Caco-2 (cell line): Measurements from ENCODE around the gene CXCL13. TPM values are rescaled to one million over a fixed set of nuclear protein-coding genes. Genes with fewer than 3 reads are reported as not detected.
"Not testable (repeated sequence)": the region's sequence is repeated elsewhere in the genome, so short reads cannot be mapped to it uniquely, and the experiment has no call there.

Source experiments
- BruUV-seq: library from RNA; stranded (reverse); fragments of 400-500 nt; replicated peaks from 2 replicates; lab custom pipeline; 2021; lab: Mats Ljungman, UMichigan
- CTCF ChIA-PET: fragments of 300-600 bp; sonication (Branson Sonifier 250); formaldehyde crosslinking; loops from one replicate; lab custom pipeline; 2022; ENCODE audit warnings: antibody characterized with exemption; lab: Charles Lee
- POLR2A ChIA-PET: fragments of 300-600 bp; sonication (Branson Sonifier 250); formaldehyde crosslinking; loops from one replicate; lab custom pipeline; 2022; ENCODE audit warnings: antibody characterized with exemption; lab: Charles Lee
- DNase-seq, 2 experiments: peaks; one replicate each; pipeline versions ENCODE4 v3.0.0 to v3.0.0-alpha.2; 2020 to 2022
- H3K27me3 ChIP-seq: replicated peaks from 2 replicates; pipeline ENCODE4 v1.6.0; 2011; ENCODE audit warnings: low read length; ENCODE audit not compliant: control insufficient read depth, insufficient read depth
- H3K36me3 ChIP-seq: 2 replicates; pipeline ENCODE4 v1.5.1; 2011; ENCODE audit warnings: low read length; ENCODE audit not compliant: control insufficient read depth, insufficient read depth
- H3K4me1 ChIP-seq: fragments of 250-450 bp; sonication (Bioruptor Pico); 2 replicates; pipeline ENCODE4 v1.5.1; 2020; ENCODE audit warnings: mild to moderate bottlenecking
- H3K4me3 ChIP-seq: 2 replicates; pipeline ENCODE4 v1.5.1; 2011; ENCODE audit warnings: low read depth, mild to moderate bottlenecking, control low read depth, low read length
- H3K9me3 ChIP-seq: fragments of 250-450 bp; sonication (Bioruptor Pico); 2 replicates; pipeline ENCODE4 v1.5.1; 2020; ENCODE audit warnings: mild to moderate bottlenecking, moderate library complexity
- H3K27ac Mint-ChIP-seq: one replicate; pipeline ENCODE4 v1.8.0; 2022; ENCODE audit warnings: mixed read lengths; ENCODE audit not compliant: unreplicated experiment
- H3K27me3 Mint-ChIP-seq: one replicate; pipeline ENCODE4 v1.8.0; 2022; ENCODE audit warnings: mixed read lengths; ENCODE audit not compliant: insufficient read depth, unreplicated experiment
- H3K36me3 Mint-ChIP-seq: one replicate; pipeline ENCODE4 v1.8.0; 2022; ENCODE audit warnings: mild to moderate bottlenecking, mixed read lengths; ENCODE audit not compliant: insufficient read depth, unreplicated experiment
- H3K4me1 Mint-ChIP-seq: one replicate; pipeline ENCODE4 v1.8.0; 2022; ENCODE audit warnings: low read depth, mixed read lengths; ENCODE audit not compliant: unreplicated experiment
- H3K4me3 Mint-ChIP-seq: one replicate; pipeline ENCODE4 v1.8.0; 2022; ENCODE audit warnings: mild to moderate bottlenecking, moderate library complexity, mixed read lengths; ENCODE audit not compliant: unreplicated experiment
- H3K9me3 Mint-ChIP-seq: one replicate; pipeline ENCODE4 v1.8.0; 2022; ENCODE audit warnings: mixed read lengths; ENCODE audit not compliant: unreplicated experiment
- intact Hi-C: fragments of 100-400 bp; cut with micrococcal nuclease; formaldehyde crosslinking; loops from one replicate; pipeline ENCODE4 v1.10.0; 2022; ENCODE audit not compliant: unreplicated experiment
- total RNA-seq: library from RNA; stranded (reverse); gene quantifications from 2 replicates; pipeline ENCODE4 v1.2.3, GENCODE V29; 2022
- TF ChIP-seq, protein P1 (sequence below), 2 experiments: fragments of 200-600 bp in 1 of 2; IDR thresholded peaks; 1 replicate in 1 of 2; 2 replicates in 1 of 2; pipeline versions ENCODE4 v1.5.1 to v1.8.0; 2011 to 2022; ENCODE audit warnings: antibody characterized with exemption in 1 of 2, control low read depth in 1 of 2, inconsistent platforms in 1 of 2, low read depth in 1 of 2, low read length in 1 of 2, mild to moderate bottlenecking in 1 of 2, moderate library complexity in 1 of 2; ENCODE audit not compliant: insufficient read depth in 1 of 2, severe bottlenecking in 1 of 2, unreplicated experiment in 1 of 2

The CXCL13 gene
- total RNA-seq, 1 experiment from 2014 or later: not detected

DNA sequence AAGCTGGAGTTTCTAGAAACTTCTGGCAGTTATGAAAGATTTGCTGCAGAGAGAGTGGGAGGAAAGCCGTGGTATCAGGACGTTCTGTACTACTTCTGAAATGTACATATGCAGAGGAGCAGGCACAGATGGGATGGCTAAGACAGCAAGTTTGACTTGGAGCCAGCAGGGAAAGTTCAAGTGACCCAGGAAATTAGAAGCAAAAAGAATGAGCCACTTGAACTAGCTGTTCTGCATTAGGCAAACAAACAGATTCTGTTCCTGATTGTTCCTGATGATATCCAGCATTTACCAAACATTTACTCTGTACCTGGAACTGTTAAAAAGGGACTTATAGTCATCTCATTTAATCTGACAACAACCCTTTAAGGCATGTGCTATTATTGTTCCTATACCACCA is 41.4 kb upstream of the CXCL13 start:
- H3K9me3 ChIP-seq: no peaks in the 10 kb centered on the region
- no peaks in the 10 kb centered on the region for H3K4me1 ChIP-seq
- H3K27ac Mint-ChIP-seq: no peak overlapping the region
- no TSS peak for BruUV-seq
- no peaks in the 10 kb centered on the region for H3K27me3 Mint-ChIP-seq
- no peaks in the 10 kb centered on the region for H3K9me3 Mint-ChIP-seq
- CTCF ChIA-PET: no interaction called here
- no peaks in the 10 kb centered on the region for H3K36me3 Mint-ChIP-seq
- POLR2A ChIA-PET: no interaction called here
- no peak overlapping the region for H3K4me3 ChIP-seq
- DNase-seq: no peak
- H3K4me3 Mint-ChIP-seq: no peak overlapping the region
- no peaks in the 10 kb centered on the region for H3K4me1 Mint-ChIP-seq
- no peaks in the 10 kb centered on the region for H3K27me3 ChIP-seq
- H3K36me3 ChIP-seq: no peaks in the 10 kb centered on the region
- TF ChIP-seq, protein P1, sequence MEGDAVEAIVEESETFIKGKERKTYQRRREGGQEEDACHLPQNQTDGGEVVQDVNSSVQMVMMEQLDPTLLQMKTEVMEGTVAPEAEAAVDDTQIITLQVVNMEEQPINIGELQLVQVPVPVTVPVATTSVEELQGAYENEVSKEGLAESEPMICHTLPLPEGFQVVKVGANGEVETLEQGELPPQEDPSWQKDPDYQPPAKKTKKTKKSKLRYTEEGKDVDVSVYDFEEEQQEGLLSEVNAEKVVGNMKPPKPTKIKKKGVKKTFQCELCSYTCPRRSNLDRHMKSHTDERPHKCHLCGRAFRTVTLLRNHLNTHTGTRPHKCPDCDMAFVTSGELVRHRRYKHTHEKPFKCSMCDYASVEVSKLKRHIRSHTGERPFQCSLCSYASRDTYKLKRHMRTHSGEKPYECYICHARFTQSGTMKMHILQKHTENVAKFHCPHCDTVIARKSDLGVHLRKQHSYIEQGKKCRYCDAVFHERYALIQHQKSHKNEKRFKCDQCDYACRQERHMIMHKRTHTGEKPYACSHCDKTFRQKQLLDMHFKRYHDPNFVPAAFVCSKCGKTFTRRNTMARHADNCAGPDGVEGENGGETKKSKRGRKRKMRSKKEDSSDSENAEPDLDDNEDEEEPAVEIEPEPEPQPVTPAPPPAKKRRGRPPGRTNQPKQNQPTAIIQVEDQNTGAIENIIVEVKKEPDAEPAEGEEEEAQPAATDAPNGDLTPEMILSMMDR (IDR thresholded peaks at IDR 0.05; ENCODE audit: insufficient read depth in 1 of 2, low read depth in 1 of 2, low read length in 1 of 2, severe bottlenecking in 1 of 2, unreplicated experiment in 1 of 2): no peak
- intact Hi-C loops: no loop called here

- no peaks in the 10 kb centered on the region for H3K36me3 Mint-ChIP-seq
- Histone ChIP-seq H3K36me3 (no peaks in the 10 kb centered on the region), H3K4me1 (no peaks in the 10 kb centered on the region), H3K9me3 (no peaks in the 10 kb centered on the region), H3K4me3 (no peak overlapping the region), H3K27me3 (no peaks in the 10 kb centered on the region)
- ChIA-PET POLR2A (no interaction called here), CTCF (no interaction called here)
- BruUV-seq: no TSS peak
- H3K9me3 Mint-ChIP-seq: no peaks in the 10 kb centered on the region
- no peak overlapping the region for H3K27ac Mint-ChIP-seq
- no peaks in the 10 kb centered on the region for H3K4me1 Mint-ChIP-seq
- TF ChIP-seq, protein P1 (IDR thresholded peaks at IDR 0.05; ENCODE audit: insufficient read depth in 1 of 2, low read depth in 1 of 2, low read length in 1 of 2, severe bottlenecking in 1 of 2, unreplicated experiment in 1 of 2): no peak
- no peak for DNase-seq
- H3K4me3 Mint-ChIP-seq: no peak overlapping the region
- intact Hi-C loops: no loop called here
- no peaks in the 10 kb centered on the region for H3K27me3 Mint-ChIP-seq
Observed at GRCh38 chr4:77566148-77566547, 39.5 kb upstream of the CXCL13 start.

DNA sequence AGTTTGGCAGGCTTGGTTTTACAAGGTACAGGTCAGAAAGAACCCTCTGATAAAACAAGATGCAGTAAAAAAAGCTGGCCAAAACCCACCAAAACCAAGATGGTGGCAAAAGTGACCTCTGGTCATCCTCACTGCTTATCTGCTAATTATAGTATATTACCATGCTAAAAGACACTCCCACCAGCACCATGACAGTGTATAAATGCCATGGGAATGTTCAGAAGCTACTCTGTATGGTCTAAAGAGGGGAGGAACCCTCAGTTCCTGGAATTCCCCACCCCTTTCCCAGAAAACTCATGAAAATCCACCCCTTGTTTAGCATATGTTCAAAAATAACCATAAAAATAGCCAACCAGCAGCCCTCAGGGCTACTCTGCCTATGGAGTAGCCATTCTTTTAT is 38.1 kb upstream of the CXCL13 start:
- Mint-ChIP-seq H3K4me3 (no peak overlapping the region), H3K9me3 (peaks cover 2% of the 10 kb centered on the region), H3K27ac (no peak overlapping the region), H3K36me3 (no peaks in the 10 kb centered on the region), H3K27me3 (no peaks in the 10 kb centered on the region), H3K4me1 (no peaks in the 10 kb centered on the region)
- TF ChIP-seq, protein P1 (IDR thresholded peaks at IDR 0.05; ENCODE audit: insufficient read depth in 1 of 2, low read depth in 1 of 2, low read length in 1 of 2, severe bottlenecking in 1 of 2, unreplicated experiment in 1 of 2): no peak
- no TSS peak for BruUV-seq
- Histone ChIP-seq H3K9me3 (no peaks in the 10 kb centered on the region), H3K4me3 (no peak overlapping the region), H3K36me3 (no peaks in the 10 kb centered on the region), H3K4me1 (no peaks in the 10 kb centered on the region), H3K27me3 (no peaks in the 10 kb centered on the region)
- ChIA-PET CTCF (no interaction called here), POLR2A (no interaction called here)
- intact Hi-C loops: no loop called here
- DNase-seq: no peak

- H3K27me3 Mint-ChIP-seq, H3K36me3 ChIP-seq, H3K27ac Mint-ChIP-seq, H3K9me3 Mint-ChIP-seq, intact Hi-C loops, POLR2A ChIA-PET, H3K27me3 ChIP-seq, H3K4me3 Mint-ChIP-seq, H3K4me3 ChIP-seq, H3K4me1 ChIP-seq, H3K36me3 Mint-ChIP-seq, H3K4me1 Mint-ChIP-seq, CTCF ChIA-PET, BruUV-seq, DNase-seq, H3K9me3 ChIP-seq: not testable (repeated sequence)
Observed at GRCh38 chr4:77570508-77571214, 35.0 kb upstream of the CXCL13 start.
